ENCODE data around the gene FSTL1. TPM values are rescaled to one million over a fixed set of nuclear protein-coding genes. Genes with fewer than 3 reads are reported as not detected.

The FSTL1 gene
- total and polyA plus RNA-seq, 7 experiments from 2014 or later: 0.05 to 0.58 (median 0.29) TPM; not detected in 3

DNA sequence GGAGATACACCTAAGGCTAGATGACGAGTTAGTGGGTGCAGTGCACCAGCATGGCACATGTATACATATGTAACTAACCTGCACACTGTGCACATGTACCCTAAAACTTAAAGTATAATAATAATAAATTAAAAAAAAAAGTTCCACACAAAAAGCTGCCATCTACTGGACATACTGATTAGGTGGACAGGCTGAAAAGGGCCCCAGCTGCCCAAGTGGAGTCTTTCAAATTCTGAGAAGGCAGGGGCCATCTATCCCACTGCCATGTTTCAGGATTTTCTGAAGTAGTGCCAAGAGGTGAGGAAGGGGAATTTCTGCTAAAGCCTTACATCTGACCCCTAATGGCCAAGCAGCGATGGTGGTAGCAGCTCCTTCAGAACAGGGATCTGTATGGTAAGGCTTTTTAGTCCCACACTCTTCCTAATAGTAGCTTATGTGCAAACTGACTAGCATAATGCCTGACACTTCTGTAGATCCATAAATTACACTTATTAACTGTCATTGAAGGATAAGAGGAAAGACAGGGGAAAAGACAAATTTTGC is 7.7 kb downstream of the FSTL1 start:
- no peaks in the 10 kb centered on the region for H3K4me1 Mint-ChIP-seq
- intact Hi-C loops (cut with micrococcal nuclease): no loop called here
- ChIA-PET POLR2A (no interaction called here), CTCF (no interaction called here)
- H3K4me3 Mint-ChIP-seq: no peak overlapping the region
- Histone ChIP-seq H3K27ac (ENCODE audit: low read depth, low read length) (no peak overlapping the region), H3K36me3 (ENCODE audit: control insufficient read depth in 2 of 3, insufficient read depth in 3 of 3, low read length in 3 of 3) (no peaks in the 10 kb centered on the region), H3K9me3 (ENCODE audit: control insufficient read depth in 2 of 3, low read length in 3 of 3) (no peaks in the 10 kb centered on the region), H3K4me1 (ENCODE audit: control insufficient read depth in 2 of 2, insufficient read depth in 2 of 2, low read length in 2 of 2) (no peaks in the 10 kb centered on the region), H3K4me3 (ENCODE audit: low read length) (no peak overlapping the region), H3K27me3 (ENCODE audit: control insufficient read depth in 2 of 2, insufficient read depth in 2 of 2, low read length in 2 of 2) (no peaks in the 10 kb centered on the region)
- H3K27ac Mint-ChIP-seq: no peak overlapping the region
- DNase-seq: no peak
- peaks cover 17 to 36% (median 23%) of the 10 kb centered on the region in 5 donors for H3K27me3 Mint-ChIP-seq
- H3K36me3 Mint-ChIP-seq: no peaks in the 10 kb centered on the region
- no peak for ATAC-seq
- peaks cover 0 to 1% (median 0%) of the 10 kb centered on the region in 11 donors for H3K9me3 Mint-ChIP-seq

DNA sequence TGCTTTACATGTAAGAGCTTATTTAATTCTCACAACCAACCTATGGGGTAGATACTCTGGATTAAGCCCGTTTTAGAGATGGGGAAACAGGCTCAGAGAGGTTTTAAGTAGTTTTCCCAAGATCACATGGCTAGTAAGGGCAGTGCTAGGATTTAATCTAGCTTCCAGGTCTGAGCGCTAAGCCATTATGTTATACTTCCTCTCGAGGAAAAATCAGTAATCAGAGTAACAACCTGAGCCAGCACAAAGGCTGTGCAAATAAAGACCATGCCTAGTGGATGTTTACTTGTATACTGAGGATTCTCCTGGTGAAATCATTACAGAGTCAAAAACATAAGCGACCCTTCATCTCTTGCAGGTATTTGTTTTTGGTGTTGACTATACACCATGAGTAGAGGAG is 9.0 kb downstream of the FSTL1 start:
- Mint-ChIP-seq H3K4me3 (no peak overlapping the region), H3K9me3 (peaks cover 0 to 1% (median 0%) of the 10 kb centered on the region in 11 donors), H3K4me1 (no peaks in the 10 kb centered on the region), H3K27me3 (peaks cover 9 to 26% (median 13%) of the 10 kb centered on the region in 5 donors), H3K27ac (no peak overlapping the region), H3K36me3 (no peaks in the 10 kb centered on the region)
- H3K27ac ChIP-seq (ENCODE audit: low read depth, low read length): no peak overlapping the region
- no peaks in the 10 kb centered on the region for H3K9me3 ChIP-seq (ENCODE audit: control insufficient read depth in 2 of 3, low read length in 3 of 3)
- H3K4me1 ChIP-seq (ENCODE audit: control insufficient read depth in 2 of 2, insufficient read depth in 2 of 2, low read length in 2 of 2): no peaks in the 10 kb centered on the region
- no peaks in the 10 kb centered on the region for H3K36me3 ChIP-seq (ENCODE audit: control insufficient read depth in 2 of 3, insufficient read depth in 3 of 3, low read length in 3 of 3)
- ATAC-seq: no peak
- DNase-seq: no peak
- intact Hi-C loops (cut with micrococcal nuclease): no loop called here
- CTCF ChIA-PET: interaction anchor here (1.1 kb wide), 1 partner anchor 10 kb away, joined by 3 read pairs; no protein-coding TSS in a partner anchor
- no peak overlapping the region for H3K4me3 ChIP-seq (ENCODE audit: low read length)
- POLR2A ChIA-PET: no interaction called here
- no peaks in the 10 kb centered on the region for H3K27me3 ChIP-seq (ENCODE audit: control insufficient read depth in 2 of 2, insufficient read depth in 2 of 2, low read length in 2 of 2)

DNA sequence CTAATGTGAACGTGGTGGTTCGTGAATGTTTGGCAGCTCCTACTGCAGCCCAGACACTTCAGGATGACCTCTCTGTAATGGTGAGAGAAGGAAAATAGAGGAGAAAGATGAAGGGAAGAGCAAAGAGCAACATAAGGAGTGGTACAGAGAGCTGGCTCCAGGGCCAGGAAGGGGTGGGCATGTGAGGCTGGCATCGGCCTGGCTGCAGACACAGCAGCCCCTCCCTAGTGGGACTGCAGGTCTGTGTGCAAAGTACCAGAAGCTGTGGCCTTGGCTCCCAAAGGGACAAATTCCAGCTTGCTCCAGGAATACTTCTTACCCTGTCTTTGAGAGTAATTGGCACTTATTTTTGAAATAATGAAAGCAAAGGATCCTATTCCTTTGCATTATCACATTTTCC is 10.0 kb downstream of the FSTL1 start:
- ChIA-PET CTCF (no interaction called here), POLR2A (no interaction called here)
- DNase-seq: no peak
- no peak overlapping the region for H3K4me3 ChIP-seq (ENCODE audit: low read length)
- no peak for ATAC-seq
- no peaks in the 10 kb centered on the region for H3K4me1 ChIP-seq (ENCODE audit: control insufficient read depth in 2 of 2, insufficient read depth in 2 of 2, low read length in 2 of 2)
- no peaks in the 10 kb centered on the region for H3K36me3 Mint-ChIP-seq
- H3K4me1 Mint-ChIP-seq: no peaks in the 10 kb centered on the region
- H3K27me3 ChIP-seq (ENCODE audit: control insufficient read depth in 2 of 2, insufficient read depth in 2 of 2, low read length in 2 of 2): no peaks in the 10 kb centered on the region
- H3K27ac ChIP-seq (ENCODE audit: low read depth, low read length): no peak overlapping the region
- intact Hi-C loops (cut with micrococcal nuclease): no loop called here
- peaks cover 0 to 1% (median 0%) of the 10 kb centered on the region in 11 donors for H3K9me3 Mint-ChIP-seq
- no peak overlapping the region for H3K27ac Mint-ChIP-seq
- H3K36me3 ChIP-seq (ENCODE audit: control insufficient read depth in 2 of 3, insufficient read depth in 3 of 3, low read length in 3 of 3): no peaks in the 10 kb centered on the region
- H3K4me3 Mint-ChIP-seq: no peak overlapping the region
- no peaks in the 10 kb centered on the region for H3K9me3 ChIP-seq (ENCODE audit: control insufficient read depth in 2 of 3, low read length in 3 of 3)
- peaks cover 0 to 20% (median 8%) of the 10 kb centered on the region in 5 donors for H3K27me3 Mint-ChIP-seq

DNA sequence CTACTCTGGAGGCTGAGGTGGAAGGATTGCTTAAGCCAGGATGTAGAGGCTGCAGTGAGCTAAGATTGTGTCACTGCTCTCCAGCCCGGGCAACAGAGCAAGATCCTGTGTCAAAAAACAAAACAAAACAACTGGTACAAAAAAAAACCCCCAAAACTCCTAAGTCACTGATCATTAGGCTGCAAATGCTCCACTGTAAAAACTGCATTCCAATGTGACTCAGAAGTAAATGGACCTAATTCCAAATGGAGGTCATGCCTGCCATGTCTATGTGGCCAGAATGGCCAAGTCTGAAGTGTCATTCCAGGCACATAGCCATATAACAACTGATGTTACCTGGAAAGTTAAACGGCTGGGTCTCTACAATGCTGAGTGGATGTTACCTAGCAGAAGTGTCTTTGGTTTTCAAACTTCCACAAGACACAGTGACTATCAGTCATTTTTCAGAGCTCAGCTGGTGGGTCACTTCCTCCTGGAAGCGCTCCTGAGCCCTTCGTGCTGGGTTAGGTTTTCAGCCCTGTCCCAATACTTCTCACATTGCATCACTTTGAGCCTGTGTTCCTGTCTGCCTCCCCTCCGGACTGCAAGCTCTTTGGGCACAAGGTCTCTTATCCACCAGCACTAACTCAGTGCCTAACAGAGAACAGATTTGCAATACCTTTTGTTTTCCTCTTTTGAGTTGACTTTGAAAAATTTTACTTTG is 10.6 kb downstream of the FSTL1 start:
- ChIA-PET POLR2A (no interaction called here), CTCF (interaction anchor here (1.0 kb wide), 1 partner anchor 23 kb away, joined by 4 read pairs; no protein-coding TSS in a partner anchor)
- H3K9me3 ChIP-seq (ENCODE audit: control insufficient read depth in 2 of 3, low read length in 3 of 3): no peaks in the 10 kb centered on the region
- H3K4me3 ChIP-seq (ENCODE audit: low read length): no peak overlapping the region
- no peaks in the 10 kb centered on the region for H3K4me1 ChIP-seq (ENCODE audit: control insufficient read depth in 2 of 2, insufficient read depth in 2 of 2, low read length in 2 of 2)
- no peaks in the 10 kb centered on the region for H3K36me3 ChIP-seq (ENCODE audit: control insufficient read depth in 2 of 3, insufficient read depth in 3 of 3, low read length in 3 of 3)
- H3K9me3 Mint-ChIP-seq: peaks cover 0 to 1% (median 0%) of the 10 kb centered on the region in 11 donors
- H3K27ac ChIP-seq (ENCODE audit: low read depth, low read length): no peak overlapping the region
- no peak overlapping the region for H3K27ac Mint-ChIP-seq
- intact Hi-C loops (cut with micrococcal nuclease): no loop called here
- no peaks in the 10 kb centered on the region for H3K27me3 ChIP-seq (ENCODE audit: control insufficient read depth in 2 of 2, insufficient read depth in 2 of 2, low read length in 2 of 2)
- DNase-seq (no peak), ATAC-seq (no peak)
- H3K27me3 Mint-ChIP-seq: peaks cover 0 to 21% (median 8%) of the 10 kb centered on the region in 5 donors
- H3K4me3 Mint-ChIP-seq: no peak overlapping the region
- H3K36me3 Mint-ChIP-seq: no peaks in the 10 kb centered on the region
- no peaks in the 10 kb centered on the region for H3K4me1 Mint-ChIP-seq

DNA sequence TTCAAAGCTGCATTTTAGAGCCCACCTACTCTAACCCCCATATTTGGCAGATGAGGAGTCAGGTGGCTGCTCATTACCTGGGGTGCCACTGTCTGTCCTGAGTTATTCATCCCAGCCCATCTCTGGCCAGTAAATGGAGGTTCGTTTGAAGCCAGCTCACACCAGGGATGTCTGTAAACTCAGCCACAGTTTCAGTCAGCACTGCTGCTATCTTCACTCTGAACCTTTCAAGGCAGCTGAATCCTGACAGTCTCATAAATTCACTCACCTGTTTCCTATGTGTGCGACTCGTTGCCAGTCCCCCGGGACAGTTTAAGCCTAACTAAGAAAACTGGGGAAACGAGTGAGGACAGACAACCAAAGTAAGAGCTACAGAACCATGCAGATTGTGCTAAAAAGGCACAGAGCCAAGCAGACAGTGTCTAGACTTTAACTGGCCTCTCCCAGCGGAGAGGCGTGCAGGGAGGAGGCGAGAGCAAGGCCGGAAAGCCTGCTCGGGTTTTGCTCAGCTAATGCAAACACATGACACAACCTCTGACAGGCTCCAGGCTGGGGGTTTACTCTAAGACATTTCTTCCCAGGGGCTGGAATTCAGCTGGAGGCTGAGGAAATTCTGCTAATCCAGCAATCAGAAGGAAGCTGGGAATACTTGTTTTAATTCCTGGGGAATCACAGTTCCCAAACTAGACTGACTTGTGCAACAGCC is 12.0 kb downstream of the FSTL1 start:
- Mint-ChIP-seq H3K9me3 (peaks cover 0 to 1% (median 0%) of the 10 kb centered on the region in 11 donors), H3K4me3 (no peak overlapping the region), H3K4me1 (no peaks in the 10 kb centered on the region), H3K27ac (no peak overlapping the region), H3K27me3 (peaks cover 0 to 18% (median 8%) of the 10 kb centered on the region in 5 donors), H3K36me3 (no peaks in the 10 kb centered on the region)
- Histone ChIP-seq H3K4me1 (ENCODE audit: control insufficient read depth in 2 of 2, insufficient read depth in 2 of 2, low read length in 2 of 2) (no peaks in the 10 kb centered on the region), H3K4me3 (ENCODE audit: low read length) (no peak overlapping the region), H3K27me3 (ENCODE audit: control insufficient read depth in 2 of 2, insufficient read depth in 2 of 2, low read length in 2 of 2) (no peaks in the 10 kb centered on the region), H3K27ac (ENCODE audit: low read depth, low read length) (no peak overlapping the region), H3K9me3 (ENCODE audit: control insufficient read depth in 2 of 3, low read length in 3 of 3) (no peaks in the 10 kb centered on the region), H3K36me3 (ENCODE audit: control insufficient read depth in 2 of 3, insufficient read depth in 3 of 3, low read length in 3 of 3) (no peaks in the 10 kb centered on the region)
- ATAC-seq: no peak
- intact Hi-C loops (cut with micrococcal nuclease): no loop called here
- POLR2A ChIA-PET: no interaction called here
- no peak for DNase-seq
- CTCF ChIA-PET: interaction anchor here (1.0 kb wide), 1 partner anchor 21 kb away, joined by 4 read pairs; no protein-coding TSS in a partner anchor

DNA sequence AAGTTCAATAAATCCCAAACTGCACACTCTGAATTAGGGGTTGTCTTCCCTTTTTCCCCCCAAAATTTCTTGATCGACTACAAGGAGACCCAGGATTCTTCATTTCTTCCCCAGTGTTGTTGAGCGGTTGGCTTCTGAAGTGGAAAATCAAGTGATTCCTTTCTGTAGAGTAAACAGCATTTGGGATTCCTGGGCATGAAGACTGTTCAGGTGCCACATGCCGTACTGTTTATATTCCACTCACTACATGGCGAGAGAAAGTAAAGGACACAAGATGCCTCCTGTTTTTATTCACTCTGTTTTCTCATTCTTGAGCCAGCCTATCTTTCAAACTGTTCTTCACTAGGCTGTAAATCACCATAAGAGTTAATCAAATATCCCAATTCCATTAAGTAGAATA is 12.6 kb downstream of the FSTL1 start:
- Histone ChIP-seq H3K27ac (ENCODE audit: low read depth, low read length) (no peak overlapping the region), H3K36me3 (ENCODE audit: control insufficient read depth in 2 of 3, insufficient read depth in 3 of 3, low read length in 3 of 3) (no peaks in the 10 kb centered on the region), H3K9me3 (ENCODE audit: control insufficient read depth in 2 of 3, low read length in 3 of 3) (no peaks in the 10 kb centered on the region), H3K4me1 (ENCODE audit: control insufficient read depth in 2 of 2, insufficient read depth in 2 of 2, low read length in 2 of 2) (no peaks in the 10 kb centered on the region), H3K4me3 (ENCODE audit: low read length) (no peak overlapping the region), H3K27me3 (ENCODE audit: control insufficient read depth in 2 of 2, insufficient read depth in 2 of 2, low read length in 2 of 2) (no peaks in the 10 kb centered on the region)
- peaks cover 0 to 21% (median 12%) of the 10 kb centered on the region in 5 donors for H3K27me3 Mint-ChIP-seq
- no peaks in the 10 kb centered on the region for H3K4me1 Mint-ChIP-seq
- ATAC-seq: no peak
- no peak overlapping the region for H3K4me3 Mint-ChIP-seq
- no peak overlapping the region for H3K27ac Mint-ChIP-seq
- peaks cover 0 to 1% (median 0%) of the 10 kb centered on the region in 11 donors for H3K9me3 Mint-ChIP-seq
- CTCF ChIA-PET: no interaction called here
- no peaks in the 10 kb centered on the region for H3K36me3 Mint-ChIP-seq
- no peak for DNase-seq
- POLR2A ChIA-PET: no interaction called here
- intact Hi-C loops (cut with micrococcal nuclease): no loop called here

All from naive thymus-derived CD4-positive, alpha-beta T cell (primary cell).